CD4-positive, alpha-beta T cell (primary cell): ENCODE measurements around the gene WDR4. TPM values are rescaled to one million over a fixed set of nuclear protein-coding genes. Genes with fewer than 3 reads are reported as not detected.

Experiments used
- ATAC-seq: fragments of 200-7000 bp; cut with Tn5 transposase; one replicate; pipeline ENCODE4 v1.10.0; 2022; ENCODE audit warnings: mild to moderate bottlenecking; ENCODE audit not compliant: poor library complexity
- CTCF ChIA-PET: fragments of 350-600 bp; sonication (Branson Sonifier 250); formaldehyde crosslinking; loops from one replicate; lab custom pipeline; 2021; ENCODE audit warnings: antibody characterized with exemption, inconsistent platforms; lab: Charles Lee
- POLR2A ChIA-PET: fragments of 350-600 bp; sonication (Branson Sonifier 250); formaldehyde crosslinking; loops from one replicate; lab custom pipeline; 2021; ENCODE audit warnings: antibody characterized with exemption, inconsistent platforms; lab: Charles Lee
- DNase-seq, 14 experiments: peaks; one replicate each; pipeline ENCODE4 v3.0.0-alpha.2; 2013 to 2020; ENCODE audit warnings: mixed read lengths in 2 of 14
- H3K27ac ChIP-seq, 2 donors: one replicate each; pipeline versions ENCODE4 v1.5.1 to v1.7.0; 2013; ENCODE audit warnings: low read length in 2 of 2, low read depth in 1 of 2, mild to moderate bottlenecking in 1 of 2
- H3K27me3 ChIP-seq, 2 experiments: 1 replicate in 1 of 2; 2 replicates in 1 of 2; pipeline versions ENCODE4 v1.6.1 to v1.7.0; 2013; ENCODE audit warnings: low read length in 2 of 2, control low read depth in 1 of 2, mild to moderate bottlenecking in 1 of 2, moderate library complexity in 1 of 2; ENCODE audit not compliant: insufficient read depth in 2 of 2, control insufficient read depth in 1 of 2
- H3K36me3 ChIP-seq: one replicate; pipeline ENCODE4 v1.6.1; 2013; ENCODE audit warnings: low read length, control low read depth; ENCODE audit not compliant: insufficient read depth
- H3K4me1 ChIP-seq: one replicate; pipeline ENCODE4 v1.6.1; 2013; ENCODE audit warnings: low read length, control low read depth; ENCODE audit not compliant: insufficient read depth
- H3K4me3 ChIP-seq: one replicate; pipeline ENCODE4 v1.5.1; 2013; ENCODE audit warnings: mild to moderate bottlenecking, low read length, moderate library complexity
- H3K9me3 ChIP-seq, 2 experiments: 1 replicate in 1 of 2; 2 replicates in 1 of 2; pipeline versions ENCODE4 v1.6.1 to v1.7.0; 2013; ENCODE audit warnings: low read length in 2 of 2, mild to moderate bottlenecking in 2 of 2, control low read depth in 1 of 2, moderate library complexity in 1 of 2; ENCODE audit not compliant: control insufficient read depth in 1 of 2, insufficient read depth in 1 of 2
- H3K27ac Mint-ChIP-seq: one replicate; pipeline ENCODE4 v1.8.0; 2020; ENCODE audit warnings: mixed read lengths
- H3K27me3 Mint-ChIP-seq: one replicate; pipeline ENCODE4 v1.8.0; 2021; ENCODE audit warnings: mixed read lengths
- H3K36me3 Mint-ChIP-seq: one replicate; pipeline ENCODE4 v1.8.0; 2021; ENCODE audit warnings: low read depth, mixed read lengths
- H3K4me1 Mint-ChIP-seq: one replicate; pipeline ENCODE4 v1.8.0; 2021; ENCODE audit warnings: low read depth, mixed read lengths
- H3K4me3 Mint-ChIP-seq: one replicate; pipeline ENCODE4 v1.8.0; 2020; ENCODE audit warnings: mild to moderate bottlenecking, mixed read lengths
- H3K9me3 Mint-ChIP-seq: one replicate; pipeline ENCODE4 v1.8.0; 2020; ENCODE audit warnings: mixed read lengths
- intact Hi-C, 2 experiments: fragments of 100-400 bp; cut with DNase I in 1 of 2; cut with micrococcal nuclease in 1 of 2; formaldehyde crosslinking; loops; one replicate each; pipeline versions ENCODE4 v1.15.1 to v1.9.0; 2023 to 2025; cut with DNase I, micrococcal nuclease
- total RNA-seq, 174 experiments: library from RNA in 2 of 174; stranded (reverse) in 2 of 174; gene quantifications; one replicate each; pipeline ENCODE4 v1.2.3 and lab custom pipeline; 2021 to 2026
- TF ChIP-seq, protein P1 (sequence below): fragments of 200-600 bp; IDR thresholded peaks from one replicate; pipeline ENCODE4 v1.8.0; 2022; ENCODE audit warnings: antibody characterized with exemption, mild to moderate bottlenecking

WDR4 gene
- total RNA-seq, 2 experiments from 2014 or later: 11.3 to 12.9 TPM

- Mint-ChIP-seq H3K9me3 (no peaks in the 10 kb centered on the region), H3K27ac (no peak overlapping the region), H3K36me3 (peaks cover 63% of the 10 kb centered on the region), H3K27me3 (no peaks in the 10 kb centered on the region), H3K4me1 (peaks cover 5% of the 10 kb centered on the region), H3K4me3 (no peak overlapping the region)
- CTCF ChIA-PET: no interaction called here
- intact Hi-C loops: no loop called here
- POLR2A ChIA-PET: no interaction called here
- no peak overlapping the region for H3K27ac ChIP-seq
- ATAC-seq (no peak), DNase-seq (no peak)
- no peaks in the 10 kb centered on the region for H3K27me3 ChIP-seq
- no peak overlapping the region for H3K4me3 ChIP-seq
- no peaks in the 10 kb centered on the region for H3K9me3 ChIP-seq
- peaks cover 57% of the 10 kb centered on the region for H3K36me3 ChIP-seq
- no peaks in the 10 kb centered on the region for H3K4me1 ChIP-seq
- TF ChIP-seq, protein P1, sequence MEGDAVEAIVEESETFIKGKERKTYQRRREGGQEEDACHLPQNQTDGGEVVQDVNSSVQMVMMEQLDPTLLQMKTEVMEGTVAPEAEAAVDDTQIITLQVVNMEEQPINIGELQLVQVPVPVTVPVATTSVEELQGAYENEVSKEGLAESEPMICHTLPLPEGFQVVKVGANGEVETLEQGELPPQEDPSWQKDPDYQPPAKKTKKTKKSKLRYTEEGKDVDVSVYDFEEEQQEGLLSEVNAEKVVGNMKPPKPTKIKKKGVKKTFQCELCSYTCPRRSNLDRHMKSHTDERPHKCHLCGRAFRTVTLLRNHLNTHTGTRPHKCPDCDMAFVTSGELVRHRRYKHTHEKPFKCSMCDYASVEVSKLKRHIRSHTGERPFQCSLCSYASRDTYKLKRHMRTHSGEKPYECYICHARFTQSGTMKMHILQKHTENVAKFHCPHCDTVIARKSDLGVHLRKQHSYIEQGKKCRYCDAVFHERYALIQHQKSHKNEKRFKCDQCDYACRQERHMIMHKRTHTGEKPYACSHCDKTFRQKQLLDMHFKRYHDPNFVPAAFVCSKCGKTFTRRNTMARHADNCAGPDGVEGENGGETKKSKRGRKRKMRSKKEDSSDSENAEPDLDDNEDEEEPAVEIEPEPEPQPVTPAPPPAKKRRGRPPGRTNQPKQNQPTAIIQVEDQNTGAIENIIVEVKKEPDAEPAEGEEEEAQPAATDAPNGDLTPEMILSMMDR: no peak
Observed at GRCh38 chr21:42862774-42863503, 16.4 kb downstream of the WDR4 start.

DNA sequence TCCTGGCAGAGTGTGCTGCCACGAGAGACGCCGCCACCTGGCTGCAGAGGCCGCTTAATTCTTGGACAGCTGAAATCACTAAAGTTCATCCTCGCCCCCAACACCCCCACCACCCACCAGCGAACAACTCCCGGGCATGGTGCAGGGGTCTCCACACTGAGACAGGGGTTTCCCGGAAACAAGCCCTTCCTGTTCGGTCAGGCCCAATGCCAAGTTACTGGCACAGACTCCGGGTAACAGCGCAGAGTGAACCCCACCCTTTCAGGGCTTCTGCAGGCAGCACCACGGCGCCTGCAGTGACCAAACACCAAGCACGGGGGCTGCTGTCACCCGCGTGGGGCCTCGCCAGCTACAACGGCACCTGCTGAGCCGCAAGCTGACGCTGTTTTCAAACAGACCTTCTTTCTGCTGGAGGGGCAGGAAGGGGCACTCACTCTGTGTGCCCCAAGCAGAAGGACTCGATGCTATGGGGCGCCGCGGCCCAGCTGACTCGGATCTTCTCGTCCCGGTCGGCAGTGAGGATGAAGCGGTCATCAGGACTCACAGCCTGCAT, 17.4 kb downstream of the WDR4 start:
- intact Hi-C loops: no loop called here
- H3K4me3 Mint-ChIP-seq: no peak overlapping the region
- H3K36me3 Mint-ChIP-seq: peaks cover 66% of the 10 kb centered on the region
- no peak overlapping the region for H3K27ac Mint-ChIP-seq
- DNase-seq: no peak
- TF ChIP-seq, protein P1: no peak
- CTCF ChIA-PET: no interaction called here
- H3K4me1 Mint-ChIP-seq: peaks cover 5% of the 10 kb centered on the region
- Histone ChIP-seq H3K36me3 (peaks cover 57% of the 10 kb centered on the region), H3K4me1 (no peaks in the 10 kb centered on the region), H3K9me3 (no peaks in the 10 kb centered on the region), H3K27ac (no peak overlapping the region), H3K27me3 (no peaks in the 10 kb centered on the region), H3K4me3 (no peak overlapping the region)
- POLR2A ChIA-PET: no interaction called here
- no peak for ATAC-seq
- no peaks in the 10 kb centered on the region for H3K27me3 Mint-ChIP-seq
- no peaks in the 10 kb centered on the region for H3K9me3 Mint-ChIP-seq

- Histone ChIP-seq H3K36me3 (peaks cover 63% of the 10 kb centered on the region), H3K9me3 (no peaks in the 10 kb centered on the region), H3K27ac (no peak overlapping the region), H3K27me3 (no peaks in the 10 kb centered on the region), H3K4me1 (no peaks in the 10 kb centered on the region), H3K4me3 (no peak overlapping the region)
- POLR2A ChIA-PET: no interaction called here
- CTCF ChIA-PET: no interaction called here
- Mint-ChIP-seq H3K4me1 (peaks cover 5% of the 10 kb centered on the region), H3K27ac (no peak overlapping the region), H3K27me3 (no peaks in the 10 kb centered on the region), H3K9me3 (no peaks in the 10 kb centered on the region), H3K36me3 (peaks cover 66% of the 10 kb centered on the region), H3K4me3 (no peak overlapping the region)
- ATAC-seq: no peak
- TF ChIP-seq, protein P1: no peak
- no peak for DNase-seq
- intact Hi-C loops: no loop called here
Observed at GRCh38 chr21:42861311-42861847, 18.0 kb downstream of the WDR4 start.
